CD4-positive, CD25-positive, alpha-beta regulatory T cell (primary cell): ENCODE measurements around the gene MTHFD1L. TPM values are rescaled to one million over a fixed set of nuclear protein-coding genes. Genes with fewer than 3 reads are reported as not detected.

Experiments
- ATAC-seq, 2 donors: fragments of 150-1000 bp; cut with Tn5 transposase; one replicate each; pipeline ENCODE4 v1.10.0; 2021; ENCODE audit warnings: low read depth in 2 of 2, moderate number of reproducible peaks in 2 of 2, moderate library complexity in 1 of 2
- DNase-seq, 3 donors: peaks; one replicate each; pipeline versions ENCODE4 v3.0.0 to v3.0.0-alpha.2; 2012 to 2022; ENCODE audit warnings: mixed read lengths in 1 of 3
- H3K27ac ChIP-seq: one replicate; pipeline ENCODE4 v1.7.0; 2013; ENCODE audit warnings: mild to moderate bottlenecking, low read length; ENCODE audit not compliant: insufficient read depth, poor library complexity, severe bottlenecking
- H3K27me3 ChIP-seq: one replicate; pipeline ENCODE4 v1.7.0; 2013; ENCODE audit warnings: low read length; ENCODE audit not compliant: control insufficient read depth, insufficient read depth
- H3K36me3 ChIP-seq: one replicate; pipeline ENCODE4 v1.7.0; 2013; ENCODE audit warnings: mild to moderate bottlenecking, low read length, moderate library complexity; ENCODE audit not compliant: control insufficient read depth, insufficient read depth
- H3K4me1 ChIP-seq: 2 replicates; pipeline ENCODE4 v1.7.0; 2013; ENCODE audit warnings: mild to moderate bottlenecking, low read length; ENCODE audit not compliant: insufficient read depth, control insufficient read depth, poor library complexity, severe bottlenecking
- H3K4me3 ChIP-seq: one replicate; pipeline ENCODE4 v1.7.0; 2013; ENCODE audit warnings: low read depth, mild to moderate bottlenecking, low read length, moderate library complexity
- H3K9me3 ChIP-seq, 2 experiments: 1 replicate in 1 of 2; 2 replicates in 1 of 2; pipeline ENCODE4 v1.7.0; 2013; ENCODE audit warnings: low read length in 2 of 2, mild to moderate bottlenecking in 1 of 2, moderate library complexity in 1 of 2; ENCODE audit not compliant: control insufficient read depth in 2 of 2
- H3K27ac Mint-ChIP-seq, 3 donors: one replicate each; pipeline ENCODE4 v1.8.0; 2020 to 2022; ENCODE audit warnings: mild to moderate bottlenecking in 3 of 3, mixed read lengths in 3 of 3, moderate library complexity in 2 of 3
- H3K27me3 Mint-ChIP-seq: one replicate; pipeline ENCODE4 v1.8.0; 2022; ENCODE audit warnings: mild to moderate bottlenecking, mixed read lengths
- H3K36me3 Mint-ChIP-seq: one replicate; pipeline ENCODE4 v1.8.0; 2020; ENCODE audit warnings: mixed read lengths
- H3K4me1 Mint-ChIP-seq, 4 donors: one replicate each; pipeline ENCODE4 v1.8.0; 2020 to 2022; ENCODE audit warnings: mixed read lengths in 4 of 4, mild to moderate bottlenecking in 1 of 4
- H3K4me3 Mint-ChIP-seq, 4 donors: one replicate each; pipeline ENCODE4 v1.8.0; 2020 to 2022; ENCODE audit warnings: mild to moderate bottlenecking in 4 of 4, mixed read lengths in 4 of 4, moderate library complexity in 3 of 4
- H3K9me3 Mint-ChIP-seq, 7 donors: one replicate each; pipeline ENCODE4 v1.8.0; 2020 to 2022; ENCODE audit warnings: mixed read lengths in 7 of 7, mild to moderate bottlenecking in 3 of 7, moderate library complexity in 2 of 7
- polyA plus RNA-seq, 4 donors: library from polyadenylated mRNA; unstranded; fragments of 300-500 nt; fragmentation: Illumina TruSeq; gene quantifications; one replicate each; pipeline ENCODE4 v1.2.3, GENCODE V29; 2021
- total RNA-seq: library from RNA; stranded (reverse); gene quantifications from one replicate; pipeline ENCODE4 v1.2.3, GENCODE V29; 2022

The MTHFD1L gene
- total and polyA plus RNA-seq, 5 donors from 2014 or later: 2.0 to 11.1 (median 3.4) TPM

DNA sequence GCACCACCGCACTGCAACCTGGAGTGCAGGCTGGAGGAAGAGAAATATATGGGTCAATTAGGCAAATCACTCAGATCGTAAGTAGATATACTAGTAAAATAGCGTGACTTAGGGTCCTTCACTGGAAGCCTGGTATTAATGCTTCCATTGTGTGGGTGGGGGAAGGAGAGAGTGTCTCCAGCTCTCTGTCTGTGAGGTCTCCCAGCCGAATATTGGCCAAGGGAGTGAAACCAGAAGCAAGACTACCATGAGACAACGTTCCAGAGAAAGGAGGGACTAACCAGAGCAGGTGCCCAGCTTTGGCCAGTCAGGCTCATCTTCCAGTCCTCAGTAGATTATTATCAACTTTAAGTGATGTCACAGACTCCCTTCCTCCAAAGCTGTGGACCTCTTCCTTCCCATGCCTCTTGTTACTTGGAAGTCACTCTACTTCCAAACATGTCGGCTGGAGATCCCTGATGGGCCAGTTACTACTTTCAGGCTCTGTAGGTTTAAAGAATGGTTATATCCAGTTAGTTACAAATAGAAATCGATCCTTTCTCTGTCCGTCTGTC lies 28.8 kb downstream of the MTHFD1L start:
- no peak for DNase-seq
- Histone ChIP-seq H3K27me3 (no peaks in the 10 kb centered on the region), H3K27ac (no peak overlapping the region), H3K9me3 (no peaks in the 10 kb centered on the region), H3K4me1 (peaks cover 22% of the 10 kb centered on the region), H3K36me3 (no peaks in the 10 kb centered on the region), H3K4me3 (no peak overlapping the region)
- Mint-ChIP-seq H3K27ac (peak overlapping the region in 2 of 3 donors; percentile 55 to 75), H3K27me3 (no peaks in the 10 kb centered on the region), H3K4me3 (peak overlapping the region in 1 of 4 donors; percentile 75), H3K9me3 (no peaks in the 10 kb centered on the region), H3K4me1 (peaks cover 5 to 30% (median 21%) of the 10 kb centered on the region in 4 donors), H3K36me3 (peaks cover 6% of the 10 kb centered on the region)
- no peak for ATAC-seq

DNA sequence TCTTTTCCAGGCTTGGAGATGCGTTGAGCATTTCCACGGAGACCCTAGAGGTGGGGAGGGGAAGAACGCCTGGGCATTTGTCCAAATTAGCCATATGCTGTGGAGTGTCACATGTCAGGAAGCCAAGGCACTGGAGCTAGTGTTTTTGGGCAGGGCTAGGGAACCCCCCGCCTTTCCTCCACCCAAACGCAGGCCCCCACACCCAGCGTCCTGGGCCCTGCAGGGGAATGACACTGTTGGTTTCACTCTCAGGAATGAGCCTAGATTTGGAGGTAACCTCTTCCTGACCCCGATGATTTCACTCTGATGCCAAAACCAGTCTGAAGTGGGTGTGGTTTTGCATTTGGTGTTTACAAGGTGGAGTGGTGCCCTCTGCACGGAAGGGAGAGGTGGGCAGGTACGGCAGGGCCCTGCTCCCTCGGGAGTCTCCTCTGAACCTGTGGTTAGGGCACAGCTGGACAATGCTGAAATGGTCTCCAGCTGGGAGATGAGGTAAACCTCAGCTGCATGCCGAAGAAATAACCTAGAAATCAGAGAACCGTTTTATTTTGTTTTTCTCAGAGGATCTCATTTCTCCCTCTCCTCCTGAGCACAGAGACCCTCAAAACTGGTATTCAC lies 29.5 kb downstream of the MTHFD1L start:
- H3K27ac Mint-ChIP-seq: peak overlapping the region; percentile 63 to 86 (median 75)

DNA sequence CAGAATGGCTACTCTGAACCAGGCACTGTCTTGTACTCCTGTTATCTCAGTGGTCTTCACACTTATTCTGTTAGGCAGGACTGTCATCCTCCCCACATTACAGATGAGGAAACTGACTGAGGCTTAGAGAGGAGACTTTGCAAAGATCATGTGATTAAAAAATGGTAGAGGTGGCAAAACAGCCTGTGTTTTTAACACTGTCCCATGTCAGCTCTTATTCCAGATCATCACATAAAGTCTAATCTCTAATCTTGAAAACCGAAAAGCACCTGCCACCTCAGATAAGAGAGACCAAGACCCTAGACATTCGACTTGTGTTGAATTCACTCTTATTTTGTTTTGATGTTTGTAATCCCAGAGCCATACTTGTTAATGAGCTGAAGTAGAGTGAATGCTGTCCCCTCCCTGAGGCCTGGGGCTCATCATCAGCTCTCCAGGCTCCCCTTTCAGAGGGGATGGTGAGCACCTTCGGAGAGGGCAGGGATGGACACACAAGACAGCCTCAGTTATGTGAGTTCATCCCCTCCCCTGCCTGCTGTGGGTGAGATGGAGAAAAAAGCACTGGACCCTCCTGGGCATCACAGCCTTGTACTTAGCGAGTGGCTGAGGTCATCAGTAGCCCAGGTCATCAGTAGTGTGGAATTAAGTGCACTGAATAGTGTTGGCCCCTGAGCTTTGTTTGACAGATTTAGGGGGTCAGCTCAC lies 30.6 kb downstream of the MTHFD1L start:
- Histone ChIP-seq H3K27me3 (no peaks in the 10 kb centered on the region), H3K4me3 (peak overlapping the region; percentile 61), H3K36me3 (no peaks in the 10 kb centered on the region), H3K4me1 (peaks cover 22% of the 10 kb centered on the region), H3K9me3 (no peaks in the 10 kb centered on the region), H3K27ac (peak overlapping the region; percentile 5)
- Mint-ChIP-seq H3K36me3 (no peaks in the 10 kb centered on the region), H3K9me3 (no peaks in the 10 kb centered on the region), H3K27ac (peak overlapping the region in 2 of 3 donors; percentile 47 to 75), H3K4me1 (peaks cover 5 to 30% (median 21%) of the 10 kb centered on the region in 4 donors), H3K27me3 (no peaks in the 10 kb centered on the region), H3K4me3 (peak overlapping the region in 1 of 4 donors; percentile 15)
- ATAC-seq: no peak
- peak in 1 of 3 donors; percentile 13 for DNase-seq

More for the DNA sequence above, 29.5 kb downstream of the MTHFD1L start:
- Histone ChIP-seq H3K27me3 (no peaks in the 10 kb centered on the region), H3K4me3 (peak overlapping the region; percentile 61), H3K36me3 (no peaks in the 10 kb centered on the region), H3K4me1 (peaks cover 22% of the 10 kb centered on the region), H3K27ac (no peak overlapping the region), H3K9me3 (no peaks in the 10 kb centered on the region)
- DNase-seq: peak in 2 of 3 donors; percentile 15 to 75
- Mint-ChIP-seq H3K27me3 (no peaks in the 10 kb centered on the region), H3K4me3 (peak overlapping the region in 3 of 4 donors; percentile 52 to 75 (median 58)), H3K9me3 (no peaks in the 10 kb centered on the region), H3K4me1 (peaks cover 5 to 30% (median 21%) of the 10 kb centered on the region in 4 donors), H3K36me3 (peaks cover 5% of the 10 kb centered on the region)
- peak; percentile 57 to 67 for ATAC-seq

DNA sequence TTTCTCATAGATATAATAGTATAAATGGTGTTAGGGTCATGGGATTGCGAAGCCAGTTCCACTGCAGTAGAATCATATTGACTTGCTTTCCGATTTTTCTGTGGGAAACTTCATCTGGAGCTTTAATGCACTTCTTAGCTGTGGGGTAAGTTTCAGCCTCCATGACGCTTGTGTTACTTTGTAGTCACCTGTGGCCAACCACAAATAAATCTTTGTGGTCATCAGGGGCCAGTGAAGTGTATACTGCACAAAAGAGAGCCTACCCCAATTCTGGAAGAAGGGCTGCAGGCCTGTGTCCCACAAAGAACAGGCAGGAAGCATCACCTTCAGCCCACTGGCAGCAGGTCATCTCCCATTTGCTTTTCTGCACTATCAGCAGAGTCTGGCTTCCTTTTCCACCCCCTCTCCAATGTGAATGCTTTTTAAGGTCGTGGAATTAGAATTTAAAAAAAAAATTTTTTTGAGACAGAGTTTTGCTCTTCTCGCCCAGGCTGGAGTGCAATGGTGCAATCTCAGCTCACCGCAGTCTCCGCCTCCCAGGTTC lies 32.0 kb downstream of the MTHFD1L start:
- no peaks in the 10 kb centered on the region for H3K36me3 ChIP-seq
- Mint-ChIP-seq H3K36me3 (no peaks in the 10 kb centered on the region), H3K4me3 (no peak overlapping the region), H3K9me3 (no peaks in the 10 kb centered on the region), H3K27ac (no peak overlapping the region), H3K4me1 (peaks cover 5 to 30% (median 21%) of the 10 kb centered on the region in 4 donors), H3K27me3 (no peaks in the 10 kb centered on the region)
- ATAC-seq (no peak), DNase-seq (no peak)
- peaks cover 22% of the 10 kb centered on the region for H3K4me1 ChIP-seq
- H3K27ac ChIP-seq: no peak overlapping the region
- H3K27me3 ChIP-seq: no peaks in the 10 kb centered on the region
- H3K9me3 ChIP-seq: no peaks in the 10 kb centered on the region
- H3K4me3 ChIP-seq: no peak overlapping the region

DNA sequence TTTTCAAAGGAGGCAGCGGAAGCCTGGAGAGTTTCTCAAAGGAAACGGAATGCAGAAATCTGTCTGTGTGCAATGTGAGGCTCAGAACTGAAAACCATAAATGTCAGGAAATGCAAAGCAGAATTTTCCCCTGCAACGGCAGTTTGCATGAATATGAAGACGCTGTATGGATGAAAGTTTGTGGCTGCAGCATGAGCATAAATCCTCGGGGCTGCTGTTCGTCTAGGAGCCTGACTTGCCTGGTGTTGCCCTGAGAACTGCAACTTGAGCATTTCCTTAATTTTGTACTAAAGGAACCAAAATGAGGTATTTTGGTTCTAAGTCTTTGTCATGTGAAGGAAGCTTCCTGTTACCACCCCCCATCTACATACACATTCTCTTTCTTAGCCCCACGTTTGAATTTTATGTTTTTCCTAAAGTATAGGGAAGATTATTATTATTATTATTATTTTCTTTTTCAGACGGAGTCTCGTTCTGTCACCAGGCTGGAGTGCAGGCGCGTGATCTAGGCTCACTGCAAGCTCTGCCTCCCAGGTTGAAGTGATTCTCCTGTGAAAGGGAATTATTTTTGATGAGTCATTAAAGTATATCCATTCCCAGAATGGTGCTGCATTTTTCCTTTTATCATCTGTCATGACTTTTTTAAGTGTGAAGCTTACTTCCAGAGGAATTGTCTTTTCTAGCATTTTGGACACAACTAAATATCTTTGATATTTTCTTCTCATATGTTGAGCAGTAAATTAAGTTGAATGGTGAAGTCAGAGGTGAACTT lies 33.1 kb downstream of the MTHFD1L start:
- H3K27me3 ChIP-seq: no peaks in the 10 kb centered on the region
- Mint-ChIP-seq H3K4me1 (peaks cover 5 to 30% (median 21%) of the 10 kb centered on the region in 4 donors), H3K27me3 (no peaks in the 10 kb centered on the region), H3K27ac (peak overlapping the region in 2 of 3 donors; percentile 61 to 64), H3K36me3 (no peaks in the 10 kb centered on the region), H3K9me3 (no peaks in the 10 kb centered on the region), H3K4me3 (peak overlapping the region in 3 of 4 donors; percentile 50 to 64 (median 53))
- H3K4me1 ChIP-seq: peaks cover 22% of the 10 kb centered on the region
- H3K4me3 ChIP-seq: peak overlapping the region; percentile 75
- no peak overlapping the region for H3K27ac ChIP-seq
- H3K36me3 ChIP-seq: no peaks in the 10 kb centered on the region
- ATAC-seq (no peak), DNase-seq (peak in 1 of 3 donors; percentile 12)
- H3K9me3 ChIP-seq: no peaks in the 10 kb centered on the region

DNA sequence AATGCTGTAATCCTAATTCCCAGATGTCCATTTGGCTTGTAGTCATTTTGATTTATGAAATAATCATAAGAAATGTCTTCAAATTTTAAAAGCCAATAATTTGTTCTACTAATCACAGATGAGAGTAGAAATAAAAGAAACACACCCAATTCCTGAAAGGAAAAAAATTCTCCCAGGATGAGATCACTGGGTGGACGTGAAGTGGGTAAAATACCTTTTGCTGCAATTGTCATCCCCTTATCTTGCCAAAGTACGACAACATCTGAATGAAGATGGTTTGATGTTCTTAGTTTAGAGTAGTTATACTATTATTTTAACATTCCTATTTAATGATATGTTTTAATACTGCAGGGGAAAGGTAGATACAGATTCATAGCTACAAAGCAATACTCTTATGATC lies 33.7 kb downstream of the MTHFD1L start:
- no peak overlapping the region for H3K27ac Mint-ChIP-seq
- no peaks in the 10 kb centered on the region for H3K27me3 Mint-ChIP-seq
- no peak overlapping the region for H3K27ac ChIP-seq

DNA sequence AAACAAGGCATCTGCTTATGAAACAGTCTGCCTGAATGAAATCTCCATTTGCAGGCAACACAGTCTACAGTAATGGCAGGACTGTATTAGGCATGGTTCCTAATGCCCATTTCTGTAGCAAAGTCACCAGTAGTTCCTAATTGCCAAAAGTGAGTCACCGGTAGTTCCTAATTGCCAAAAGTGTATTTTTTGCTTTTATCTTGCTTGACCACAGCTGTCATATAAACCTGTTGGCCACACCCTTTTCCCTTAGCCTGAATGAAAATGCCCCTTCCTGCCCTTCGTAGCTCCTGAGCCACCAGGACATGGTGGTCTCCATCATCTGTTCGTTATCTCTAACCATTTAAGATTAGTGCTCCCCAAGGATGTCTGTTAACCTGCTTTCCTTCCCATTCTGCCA lies 34.5 kb downstream of the MTHFD1L start:
- H3K9me3 Mint-ChIP-seq: no peaks in the 10 kb centered on the region
- H3K27me3 ChIP-seq: no peaks in the 10 kb centered on the region
- no peak for ATAC-seq
- H3K9me3 ChIP-seq: no peaks in the 10 kb centered on the region
- H3K4me3 Mint-ChIP-seq: no peak overlapping the region
- no peaks in the 10 kb centered on the region for H3K36me3 ChIP-seq
- H3K27ac Mint-ChIP-seq: peak overlapping the region in 1 of 3 donors; percentile 53
- no peaks in the 10 kb centered on the region for H3K36me3 Mint-ChIP-seq
- peaks cover 5 to 26% (median 18%) of the 10 kb centered on the region in 4 donors for H3K4me1 Mint-ChIP-seq
- H3K4me1 ChIP-seq: peaks cover 19% of the 10 kb centered on the region
- no peak overlapping the region for H3K4me3 ChIP-seq
- no peaks in the 10 kb centered on the region for H3K27me3 Mint-ChIP-seq
- no peak for DNase-seq
- no peak overlapping the region for H3K27ac ChIP-seq

More for the DNA sequence above, 33.7 kb downstream of the MTHFD1L start:
- no peaks in the 10 kb centered on the region for H3K36me3 Mint-ChIP-seq
- DNase-seq: no peak
- no peak overlapping the region for H3K4me3 ChIP-seq
- no peaks in the 10 kb centered on the region for H3K9me3 Mint-ChIP-seq
- H3K4me1 Mint-ChIP-seq: peaks cover 5 to 30% (median 21%) of the 10 kb centered on the region in 4 donors
- no peaks in the 10 kb centered on the region for H3K36me3 ChIP-seq
- no peaks in the 10 kb centered on the region for H3K27me3 ChIP-seq
- no peaks in the 10 kb centered on the region for H3K9me3 ChIP-seq
- H3K4me1 ChIP-seq: peaks cover 22% of the 10 kb centered on the region
- no peak for ATAC-seq
- H3K4me3 Mint-ChIP-seq: no peak overlapping the region
